Stimulated activated naive CD8-positive, alpha-beta T cell treated with anti-CD3 and anti-CD28 coated beads, Interleukin-15, Interleukin-2, amounts not matched to agents 100 U/mL and 50 U/mL, for 24 hours (primary cell): ENCODE data around the gene CDK7.
"Not testable (repeated sequence)": the region's sequence is repeated elsewhere in the genome, so short reads cannot be mapped to it uniquely, and the experiment has no call there.

Experiments used
- ATAC-seq: fragments of 150-1000 bp; cut with Tn5 transposase; one replicate; pipeline ENCODE4 v1.10.0; 2021
- DNase-seq: peaks from one replicate; pipeline ENCODE4 v3.0.0; 2021

CDK7 gene

DNA sequence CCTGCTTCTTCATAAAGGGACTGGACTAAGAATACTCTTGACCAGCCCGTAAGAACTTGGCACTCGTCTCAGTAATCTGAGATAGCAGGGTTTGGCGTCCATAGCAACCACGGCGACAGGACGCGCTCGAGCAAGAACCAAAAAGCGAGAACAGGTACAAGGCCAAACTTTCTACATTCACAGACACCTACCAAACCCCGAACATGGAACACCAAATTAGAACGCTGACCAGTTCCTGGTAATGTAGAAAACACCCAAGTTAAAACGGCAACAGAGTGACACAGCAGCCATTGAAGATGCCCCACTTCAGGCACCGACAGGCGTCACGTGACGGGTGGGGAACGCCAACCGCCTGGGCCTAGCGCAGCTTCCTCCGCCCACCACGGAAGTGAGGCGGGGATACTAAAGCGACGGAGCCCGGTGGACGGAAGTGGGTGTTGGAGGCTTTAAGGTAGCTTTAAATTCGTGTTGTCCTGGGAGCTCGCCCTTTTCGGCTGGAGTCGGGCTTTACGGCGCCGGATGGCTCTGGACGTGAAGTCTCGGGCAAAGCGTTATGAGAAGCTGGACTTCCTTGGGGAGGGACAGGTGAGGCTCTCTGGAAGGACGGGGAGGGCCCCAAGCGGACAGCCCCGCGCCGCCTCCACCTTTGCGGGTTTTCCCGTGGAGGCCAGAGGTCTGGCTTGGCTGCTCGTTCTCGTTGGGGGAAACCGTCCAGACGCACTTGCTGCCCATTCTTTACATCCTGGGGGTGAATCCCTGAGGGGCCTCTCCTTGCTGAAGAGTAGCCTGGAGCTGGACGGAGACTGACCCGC is at the start of gene CDK7:
Gene CDK7 (plus strand): TSS at position 430 of the 812 bp plus-strand sequence. CDS start 90 bp downstream, at position 520.
- DNase-seq (peak; percentile 93), ATAC-seq (peak; percentile 100)

DNA sequence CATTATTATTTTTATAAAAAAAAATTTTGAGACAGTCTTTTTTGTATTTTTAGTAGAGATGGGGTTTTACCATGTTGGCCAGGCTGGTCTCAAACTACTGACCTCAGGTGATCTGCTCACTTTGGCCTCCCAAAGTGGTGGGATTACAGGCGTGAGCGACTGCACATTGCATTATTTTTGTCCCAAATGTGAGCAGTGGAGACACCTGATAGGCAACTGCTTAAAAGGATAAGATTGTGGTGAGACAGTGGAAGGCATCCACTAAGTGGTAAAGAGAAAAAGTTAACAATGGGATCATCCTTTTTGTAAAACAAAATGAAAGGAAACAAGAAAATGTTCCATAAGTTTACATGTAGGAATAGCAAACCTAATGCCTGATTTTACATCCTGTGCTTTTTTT is 47.3 kb upstream of the CDK7 start:
- DNase-seq = no peak
- ATAC-seq = no peak

DNA sequence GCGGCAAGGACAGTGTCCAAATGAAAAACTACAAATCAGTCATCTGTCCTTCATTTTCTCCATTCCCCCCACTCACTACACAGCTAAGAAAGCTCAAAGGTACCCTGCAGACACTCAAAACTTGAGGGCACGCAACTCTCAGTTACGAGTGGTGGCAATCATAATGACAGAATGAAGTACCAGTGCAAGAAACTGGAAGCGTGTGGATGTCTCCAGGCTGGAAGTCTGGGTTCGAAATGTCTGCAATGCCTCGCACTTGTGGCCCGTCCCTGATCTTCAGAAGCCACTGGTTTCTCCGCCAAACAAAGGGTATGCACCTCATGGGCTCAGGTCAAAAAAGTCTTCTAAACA is 45.9 kb upstream of the CDK7 start:
- DNase-seq (no peak), ATAC-seq (no peak)

DNA sequence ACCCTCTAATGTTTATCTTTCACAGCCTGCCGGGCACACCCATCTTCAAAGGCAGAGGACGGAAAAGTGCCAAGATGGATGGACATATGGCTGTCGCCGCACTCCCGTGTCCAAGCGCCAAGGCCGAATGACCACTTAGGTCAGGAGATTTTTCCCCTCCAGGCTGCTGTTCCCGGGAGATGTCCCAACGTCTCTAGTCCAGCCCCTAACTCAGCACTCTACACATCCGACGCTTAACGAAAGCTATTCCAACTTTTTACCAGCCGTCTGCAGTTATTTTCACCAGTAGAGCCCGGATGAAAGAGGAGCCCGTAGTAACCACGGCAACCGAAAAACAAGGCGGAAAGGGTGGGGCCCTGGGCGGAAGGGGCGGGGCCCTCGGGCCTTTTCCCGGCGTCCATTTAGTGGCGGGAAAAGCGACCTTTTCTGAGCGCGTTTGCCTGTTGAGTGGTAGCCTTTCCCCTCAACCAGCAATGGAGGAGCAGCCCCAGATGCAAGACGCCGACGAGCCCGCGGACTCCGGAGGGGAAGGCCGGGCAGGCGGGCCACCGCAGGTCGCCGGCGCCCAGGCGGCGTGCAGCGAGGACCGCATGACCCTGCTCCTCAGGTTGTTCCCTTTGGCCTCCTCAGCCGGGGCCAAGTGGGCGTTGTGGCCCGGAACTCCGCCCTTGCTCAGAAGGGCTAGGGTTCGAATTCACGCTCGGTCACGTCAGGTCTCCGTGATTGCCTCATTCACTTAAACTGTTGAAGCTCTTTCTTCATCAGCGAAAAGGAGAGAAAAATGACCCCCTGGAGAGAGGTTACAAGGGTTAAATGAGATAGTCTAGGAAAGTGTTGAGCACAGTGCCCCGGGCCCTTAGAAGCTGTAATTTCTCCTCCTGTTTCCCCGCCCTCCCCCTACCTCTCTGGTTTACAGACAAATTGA is 45.3 kb upstream of the CDK7 start, which contains the start of gene CENPH:
Gene CENPH (plus strand): TSS at position 422 of the 925 bp plus-strand sequence. CDS start 52 bp downstream, at position 474.
- DNase-seq = peak; percentile 93
- peak; percentile 95 for ATAC-seq

DNA sequence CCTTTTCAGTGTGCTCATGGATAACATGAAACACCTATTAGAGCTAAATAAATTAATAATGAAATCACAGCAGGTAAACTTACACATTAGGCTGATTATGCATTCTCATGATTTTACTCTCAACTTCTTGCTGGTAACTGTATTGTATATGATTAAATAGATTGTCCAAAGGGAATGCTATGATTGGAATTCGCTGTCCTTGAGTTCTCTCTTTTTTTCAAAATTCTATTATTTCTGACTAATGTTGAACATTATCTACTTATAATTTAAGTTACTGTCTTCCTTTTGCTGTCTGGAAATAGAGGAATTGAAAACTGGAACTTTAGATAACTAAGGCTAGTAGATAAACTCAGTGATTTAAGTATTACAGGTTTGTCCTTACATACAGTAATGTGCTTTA is 32.2 kb upstream of the CDK7 start:
- DNase-seq (no peak), ATAC-seq (no peak)

DNA sequence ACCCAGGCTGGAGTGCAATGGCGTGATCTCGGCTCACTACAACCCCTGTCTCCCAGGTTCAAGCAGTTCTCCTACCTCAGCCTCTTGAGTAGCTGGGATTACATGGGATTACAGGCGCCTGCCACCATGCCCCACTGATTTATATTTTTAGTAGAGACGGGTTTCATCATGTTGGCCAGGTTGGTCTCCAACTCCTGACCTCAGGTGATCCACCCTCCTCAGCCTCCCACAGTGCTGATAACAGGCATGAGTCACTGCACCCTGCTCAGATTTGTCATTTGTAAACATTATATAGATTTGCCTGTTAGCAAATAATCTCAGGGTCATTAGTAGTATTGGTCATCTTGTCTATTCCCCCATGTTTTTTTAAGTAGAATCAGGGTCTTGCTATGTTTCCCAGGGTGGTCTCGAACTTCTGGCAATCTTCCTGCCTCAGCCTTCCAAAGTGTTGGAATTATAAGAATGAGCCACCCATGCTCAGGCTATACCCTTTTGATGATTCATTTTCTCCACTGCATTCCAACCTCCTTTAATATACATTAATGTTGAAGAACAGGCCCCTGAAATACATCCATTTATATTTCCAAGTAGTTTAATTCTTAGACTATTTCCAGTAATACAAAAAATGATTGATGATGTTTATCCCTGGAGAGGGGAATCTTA is 28.0 kb upstream of the CDK7 start:
- DNase-seq (no peak), ATAC-seq (no peak)

DNA sequence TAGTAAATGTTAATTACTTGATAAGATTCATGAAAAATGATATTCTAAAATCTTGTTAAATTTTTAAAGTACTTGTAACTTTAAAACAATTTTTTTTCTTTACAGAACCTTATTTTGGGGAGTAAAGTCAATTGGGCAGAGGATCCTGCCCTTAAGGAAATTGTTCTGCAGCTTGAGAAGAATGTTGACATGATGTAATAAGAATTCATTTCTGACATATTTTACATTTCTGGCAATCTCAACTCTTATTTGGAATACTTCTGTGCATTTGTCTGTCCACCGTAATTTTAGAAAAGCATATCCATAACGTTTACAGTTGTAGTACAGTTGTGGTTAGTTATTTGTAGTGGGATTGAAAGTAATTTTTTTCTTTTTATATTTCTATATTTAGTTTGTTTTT is 25.1 kb upstream of the CDK7 start:
- DNase-seq = no peak
- no peak for ATAC-seq

DNA sequence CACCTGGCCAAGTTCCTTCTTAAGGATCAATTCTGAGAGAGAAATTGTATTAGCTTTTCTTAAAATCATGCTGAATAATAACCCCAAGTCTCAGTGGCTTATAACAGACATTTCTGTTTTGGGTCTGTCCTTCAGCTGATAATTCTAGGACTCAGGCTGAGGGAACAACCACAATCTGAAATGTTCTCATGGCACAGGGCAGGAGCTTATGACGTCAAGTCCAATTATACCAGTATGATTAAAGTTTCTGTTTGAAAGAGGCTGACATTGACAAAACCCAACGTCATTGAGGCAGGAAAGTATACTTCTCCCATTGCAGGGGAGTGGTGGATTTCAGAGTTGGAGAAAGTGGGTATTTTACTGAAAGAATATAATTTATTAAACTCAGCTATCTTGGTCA is 23.5 kb upstream of the CDK7 start:
- no peak for ATAC-seq
- no peak for DNase-seq

DNA sequence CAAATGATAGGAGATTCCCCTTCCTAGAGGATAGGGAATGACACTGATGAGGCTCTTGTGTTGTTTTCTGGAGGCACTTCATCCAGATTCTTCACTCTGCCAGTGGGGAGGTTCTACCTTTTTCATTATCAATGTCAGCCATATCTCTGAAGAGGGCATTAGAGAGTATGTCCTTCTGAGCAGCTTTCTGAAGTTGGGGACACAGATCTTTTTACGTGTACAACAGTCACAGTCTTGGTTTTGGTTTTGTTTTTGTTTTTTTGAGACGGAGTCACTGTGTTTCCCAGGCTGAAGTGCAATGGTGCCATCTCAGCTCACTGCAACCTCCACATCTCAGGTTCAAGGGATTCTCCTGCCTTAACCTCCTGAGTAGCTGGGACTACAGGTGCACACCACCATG is 22.7 kb upstream of the CDK7 start:
- ATAC-seq (no peak), DNase-seq (no peak)

DNA sequence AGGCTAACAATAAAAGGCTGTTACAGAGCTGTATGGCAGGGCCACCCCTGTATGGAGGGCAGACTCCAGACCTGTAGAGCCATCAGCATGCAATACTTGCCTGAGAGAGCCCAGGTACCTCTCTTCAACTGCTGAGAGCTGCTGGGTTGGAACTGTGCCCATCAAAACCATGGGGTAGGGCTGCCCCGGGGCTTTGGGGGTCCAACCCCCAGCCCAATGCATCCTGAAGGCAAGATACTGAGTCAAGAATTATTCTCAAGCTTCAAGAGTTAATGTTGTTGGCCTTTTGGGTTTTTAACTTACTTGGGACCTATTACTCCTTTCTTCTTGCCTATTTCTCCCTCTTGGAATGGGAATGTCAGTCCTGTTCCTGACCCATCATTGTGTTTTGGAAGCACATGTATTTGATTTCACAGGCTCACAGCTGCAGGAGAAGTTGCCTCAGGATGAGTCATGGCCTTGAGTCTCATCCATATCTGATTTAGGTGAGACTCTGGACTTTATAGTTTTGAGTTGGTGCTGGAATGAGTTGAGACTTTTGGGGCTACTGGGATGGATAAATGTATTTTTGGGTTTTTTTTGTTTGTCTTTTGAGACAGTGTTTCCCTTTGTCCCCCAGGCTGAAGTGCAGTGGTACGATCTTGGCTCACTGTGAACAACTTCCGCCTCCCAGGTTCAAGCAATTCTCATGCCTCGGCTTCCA is 21.0 kb upstream of the CDK7 start:
- ATAC-seq (no peak), DNase-seq (no peak)

DNA sequence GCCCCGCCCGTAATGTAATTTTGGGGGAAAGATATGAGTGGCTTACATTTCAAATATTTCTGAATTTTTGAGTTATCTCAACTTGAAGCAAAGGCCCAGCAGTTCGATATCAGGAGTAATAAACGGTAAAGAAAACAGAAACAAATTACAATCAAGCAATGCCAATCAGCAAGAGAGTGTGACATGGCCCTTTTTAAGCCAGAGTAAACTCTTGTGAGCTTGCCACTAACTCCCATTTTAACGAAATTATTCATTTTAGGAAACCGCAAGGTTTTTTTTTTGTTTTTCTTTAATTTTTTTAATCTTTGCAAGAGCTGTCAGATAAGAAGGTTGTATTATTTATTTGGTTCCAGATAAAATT is 17.6 kb upstream of the CDK7 start:
- ATAC-seq = no peak
- DNase-seq = no peak

DNA sequence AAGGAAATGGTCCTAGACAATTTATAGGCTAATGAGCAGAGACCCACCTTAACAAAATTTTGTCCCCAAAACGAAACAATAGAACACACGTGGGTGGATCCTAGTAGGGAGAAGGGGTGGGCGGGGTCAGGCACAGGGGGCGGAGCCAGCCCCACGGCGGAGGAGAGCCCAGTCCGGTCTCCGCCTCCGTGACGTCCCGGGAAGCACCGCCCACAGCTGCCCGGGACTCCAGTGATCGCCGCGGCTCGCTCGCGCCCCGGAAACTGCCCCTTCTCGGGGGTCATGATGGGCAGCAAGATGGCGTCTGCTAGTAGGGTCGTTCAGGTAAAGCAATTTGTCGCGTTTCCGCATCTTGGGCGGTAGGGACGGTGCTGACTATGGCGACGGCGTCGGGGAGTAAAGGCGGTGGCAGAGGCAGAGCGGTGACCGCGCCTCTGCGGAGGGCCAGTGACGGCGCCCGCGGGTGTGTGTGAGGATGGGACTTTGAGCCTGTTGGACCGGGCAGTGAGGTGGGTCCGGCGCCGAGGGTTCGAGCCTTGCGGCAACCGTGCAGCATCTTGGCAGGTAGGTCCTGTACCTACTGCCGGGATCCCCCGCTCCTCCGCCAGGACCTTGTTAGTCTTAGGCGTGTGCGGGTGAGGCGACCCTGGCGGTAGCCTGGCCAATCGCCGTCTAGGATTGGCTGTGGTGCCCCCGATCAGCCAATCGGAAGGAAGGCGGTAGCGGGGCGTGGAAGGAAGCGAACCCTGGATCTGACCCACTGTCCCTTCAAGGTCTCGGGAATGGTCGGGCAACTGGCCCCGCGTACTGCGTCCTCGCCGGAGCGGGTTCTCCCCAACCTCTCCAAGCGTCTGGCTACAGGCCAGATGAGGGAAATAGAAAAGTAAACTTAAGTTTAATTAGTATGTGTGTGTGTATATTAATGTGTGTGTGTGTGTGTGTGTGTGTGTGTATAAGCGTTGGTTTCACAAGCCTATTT is 16.8 kb upstream of the CDK7 start:
- DNase-seq (peak; percentile 98), ATAC-seq (peak; percentile 95)

DNA sequence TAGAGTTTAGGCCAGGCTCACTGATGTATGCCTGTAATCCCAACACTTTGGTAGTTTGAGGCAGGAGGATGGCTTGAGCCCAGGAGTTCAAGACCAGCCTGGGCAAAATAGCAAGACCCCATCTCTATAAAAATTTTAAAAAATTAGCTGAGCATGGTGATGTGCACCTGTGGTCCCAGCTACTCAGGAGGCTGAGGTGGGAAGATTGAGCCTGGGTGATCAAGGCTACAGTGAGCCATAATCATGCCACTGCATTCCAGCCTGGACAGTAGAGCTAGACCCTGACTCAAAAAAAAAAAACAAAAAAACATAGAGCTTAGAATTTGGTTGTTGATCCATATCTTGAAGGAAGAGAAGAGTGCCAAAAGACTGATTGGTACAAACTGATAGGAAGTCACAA is 14.7 kb upstream of the CDK7 start:
- ATAC-seq (no peak), DNase-seq (no peak)

DNA sequence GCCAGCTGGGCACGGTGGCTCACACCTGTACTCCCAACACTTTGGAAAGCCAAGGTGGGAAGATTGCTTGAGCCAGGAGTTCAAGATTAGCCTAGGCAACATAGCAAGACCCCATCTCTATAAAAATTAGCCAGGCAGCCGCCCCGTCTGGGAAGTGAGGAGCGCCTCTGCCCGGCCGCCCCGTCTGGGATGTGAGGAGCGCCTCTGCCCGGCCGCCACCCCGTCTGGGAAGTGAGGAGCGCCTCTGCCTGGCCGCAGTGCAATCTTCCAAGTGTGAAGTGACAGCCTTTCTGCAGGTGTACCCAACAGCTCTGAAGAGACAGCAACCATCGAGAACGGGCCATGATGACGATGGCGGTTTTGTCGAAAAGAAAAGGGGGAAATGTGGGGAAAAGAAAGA is 14.3 kb upstream of the CDK7 start:
- DNase-seq, ATAC-seq: not testable (repeated sequence)

DNA sequence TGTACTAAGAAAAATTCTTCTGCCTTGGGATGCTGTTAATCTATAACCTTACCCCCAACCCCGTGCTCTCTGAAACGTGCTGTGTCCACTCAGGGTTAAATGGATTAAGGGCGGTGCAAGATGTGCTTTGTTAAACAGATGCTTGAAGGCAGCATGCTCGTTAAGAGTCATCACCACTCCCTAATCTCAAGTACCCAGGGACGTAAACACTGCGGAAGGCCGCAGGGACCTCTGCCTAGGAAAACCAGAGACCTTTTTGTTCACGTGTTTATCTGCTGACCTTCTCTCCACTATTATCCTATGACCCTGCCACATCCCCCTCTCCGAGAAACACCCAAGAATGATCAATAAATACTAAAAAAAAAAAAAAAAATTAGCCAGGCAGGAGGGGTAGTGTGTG is 13.9 kb upstream of the CDK7 start:
- DNase-seq, ATAC-seq: not testable (repeated sequence)

DNA sequence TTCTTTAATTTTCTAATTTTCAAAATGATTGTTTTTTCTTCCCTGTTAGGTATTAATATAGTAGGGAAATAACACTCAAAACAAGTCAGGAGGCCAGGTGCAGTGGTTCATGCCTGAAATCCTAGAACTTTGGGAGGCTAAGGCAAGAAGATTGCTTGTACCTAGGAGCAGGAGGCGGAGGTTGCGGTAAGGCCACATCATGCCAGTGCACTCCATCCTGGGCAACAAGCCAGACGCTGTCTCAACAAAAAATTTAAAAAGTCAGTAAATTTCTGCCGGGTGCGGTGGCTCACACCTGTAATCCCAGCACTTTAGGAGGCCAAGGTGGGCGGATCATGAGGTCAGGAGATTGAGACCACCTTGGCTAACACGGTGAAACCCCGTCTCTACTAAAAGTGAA is 10.2 kb upstream of the CDK7 start:
- DNase-seq (no peak), ATAC-seq (no peak)

DNA sequence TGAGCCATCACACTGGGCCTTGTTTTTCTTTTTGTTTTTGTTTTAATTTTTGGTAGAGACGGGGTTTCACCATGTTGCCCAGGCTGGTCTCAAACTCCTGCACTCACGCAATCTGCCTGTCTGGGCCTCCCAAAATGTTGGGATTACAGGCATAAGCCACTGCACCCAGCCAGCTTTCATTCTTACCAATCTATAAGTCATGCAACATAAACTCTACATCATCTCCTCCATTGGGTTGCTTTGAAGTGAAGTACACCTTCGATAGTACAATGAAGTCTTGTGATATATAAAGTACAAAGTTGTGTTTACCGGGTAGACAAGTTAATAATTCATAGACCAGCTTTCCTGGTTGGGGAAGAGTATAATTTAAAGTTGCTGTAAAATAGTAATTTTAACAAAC is 8.8 kb upstream of the CDK7 start:
- DNase-seq = no peak
- no peak for ATAC-seq

DNA sequence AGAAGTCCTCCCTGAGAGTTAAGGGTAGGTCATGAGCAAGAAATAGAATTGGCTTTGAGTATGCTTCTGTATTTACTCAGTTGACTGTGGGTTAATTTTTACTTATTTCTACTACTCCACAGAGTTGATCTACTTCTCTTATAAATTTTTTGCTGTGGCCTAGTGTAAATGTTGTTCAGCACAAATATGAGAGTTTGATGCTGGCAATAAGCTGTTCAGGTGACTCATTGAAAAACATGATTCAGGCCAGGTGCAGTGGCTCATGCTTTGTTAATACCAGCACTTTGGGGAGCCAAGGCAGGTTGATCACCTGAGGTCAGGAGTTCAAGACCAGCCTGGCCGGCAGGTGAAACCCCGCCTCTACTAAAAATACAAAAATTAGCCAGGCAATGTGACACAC is 4.5 kb upstream of the CDK7 start:
- ATAC-seq = no peak

DNA sequence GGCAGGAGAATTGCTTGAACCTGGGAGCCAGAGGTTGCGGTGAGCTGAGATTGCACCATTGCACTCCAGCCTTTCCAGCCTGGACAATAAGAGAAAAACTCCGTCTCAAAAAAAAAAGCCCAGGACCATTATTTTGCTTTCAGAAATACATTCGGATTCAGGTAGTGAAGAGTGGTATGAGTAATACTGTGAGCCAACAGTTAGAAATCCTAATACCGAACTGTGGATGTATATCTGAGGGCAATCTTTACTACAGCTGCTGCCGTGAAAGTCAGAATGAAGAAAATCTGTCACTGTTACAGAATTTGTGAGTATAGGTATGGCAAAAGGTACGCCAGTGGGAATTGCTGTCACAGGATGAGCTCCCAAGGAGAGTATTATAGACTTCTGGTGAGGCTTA is 3.4 kb upstream of the CDK7 start:
- no peak for ATAC-seq
- no peak for DNase-seq

More for the DNA sequence above, 4.5 kb upstream of the CDK7 start:
- DNase-seq = no peak

DNA sequence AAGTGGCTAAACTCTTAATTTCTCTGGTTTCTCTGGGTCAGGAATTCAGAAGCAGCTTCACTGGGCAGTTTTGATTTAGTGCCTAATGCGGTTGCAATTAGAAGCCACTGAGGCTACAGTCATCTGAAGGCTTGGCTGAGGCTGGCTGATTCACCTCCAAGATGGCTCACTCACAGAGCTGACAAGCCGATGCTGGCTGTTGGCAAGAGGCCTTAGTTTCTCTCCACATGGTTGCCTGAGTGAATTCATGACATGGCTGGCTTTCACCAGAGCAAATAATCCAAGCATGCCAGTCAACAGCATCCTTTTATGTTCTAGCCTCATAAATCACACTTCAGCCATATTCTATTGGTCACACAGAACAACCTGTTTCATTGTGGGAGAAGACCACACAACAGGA is 2.8 kb upstream of the CDK7 start:
- ATAC-seq (no peak), DNase-seq (no peak)

DNA sequence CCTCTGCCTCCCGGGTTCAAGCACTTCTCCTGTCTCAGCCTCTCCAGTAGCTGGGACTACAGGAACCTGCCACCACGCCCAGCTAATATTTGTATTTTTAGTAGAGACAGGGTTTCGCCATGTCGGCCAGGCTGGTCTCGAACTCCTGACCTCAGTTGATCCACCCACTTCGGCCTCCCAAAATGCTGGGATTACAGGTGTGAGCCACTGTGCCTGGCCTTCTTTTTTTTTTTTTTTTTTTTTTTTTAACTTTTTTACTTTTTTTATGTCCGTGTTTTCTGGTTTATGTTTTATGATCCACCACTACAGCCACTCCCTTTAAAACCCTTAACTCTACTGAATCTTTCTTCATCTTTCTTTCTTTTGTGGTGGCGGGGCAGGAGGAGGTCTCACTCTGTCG is 2.0 kb downstream of the CDK7 start:
- not testable (repeated sequence) for DNase-seq, ATAC-seq
